ENCODE results near the gene NIP7. TPM values are rescaled to one million over a fixed set of nuclear protein-coding genes. Genes with fewer than 3 reads are reported as not detected.

The NIP7 gene
- total RNA-seq, 6 experiments from 2014 or later = 34.7 to 43.5 (median 37.1) TPM

GRCh38 chr16:69309316-69309715 is 30.3 kb upstream of the NIP7 start:
- no peak overlapping the region for H3K4me3 Mint-ChIP-seq
- no peak for TF ChIP-seq CTCF (IDR thresholded peaks at IDR 0.05)
- peaks cover 30% of the 10 kb centered on the region for H3K4me1 Mint-ChIP-seq (ENCODE audit: low read depth)
- no peaks in the 10 kb centered on the region for H3K9me3 Mint-ChIP-seq
- peak overlapping the region; percentile 4; the same call in 1 of the 2 replicates for H3K27ac Mint-ChIP-seq
- H3K27me3 Mint-ChIP-seq (ENCODE audit: insufficient read depth) = peaks cover 12% of the 10 kb centered on the region
- peaks cover 26% of the 10 kb centered on the region for H3K36me3 Mint-ChIP-seq (ENCODE audit: low read depth)
- DNase-seq = no peak

- peak; percentile 91 for DNase-seq
- peak; percentile 94 for TF ChIP-seq CTCF (IDR thresholded peaks at IDR 0.05)
- Mint-ChIP-seq H3K4me1 (ENCODE audit: low read depth) (peaks cover 28% of the 10 kb centered on the region), H3K27me3 (ENCODE audit: insufficient read depth) (peaks cover 12% of the 10 kb centered on the region), H3K36me3 (ENCODE audit: low read depth) (peaks cover 26% of the 10 kb centered on the region), H3K4me3 (peak within 1 kb of the TSS; percentile 99), H3K9me3 (no peaks in the 10 kb centered on the region), H3K27ac (peak within 1 kb of the TSS; percentile 93)
Observed at GRCh38 chr16:69310653-69311532, 28.7 kb upstream of the NIP7 start, which contains the start of gene VPS4A. Gene VPS4A (plus strand): TSS chr16:69311350. CDS start chr16:69311512, 162 bp downstream.

- H3K27me3 Mint-ChIP-seq (ENCODE audit: insufficient read depth) = peaks cover 12% of the 10 kb centered on the region
- peaks cover 22% of the 10 kb centered on the region for H3K4me1 Mint-ChIP-seq (ENCODE audit: low read depth)
- H3K27ac Mint-ChIP-seq = peak overlapping the region; percentile 93
- peak overlapping the region; percentile 99 for H3K4me3 Mint-ChIP-seq
- no peak for TF ChIP-seq CTCF (IDR thresholded peaks at IDR 0.05)
- peak; percentile 11 for DNase-seq
- no peaks in the 10 kb centered on the region for H3K9me3 Mint-ChIP-seq
- peaks cover 26% of the 10 kb centered on the region for H3K36me3 Mint-ChIP-seq (ENCODE audit: low read depth)
Observed at GRCh38 chr16:69311533-69312387, 27.8 kb upstream of the NIP7 start.

DNA sequence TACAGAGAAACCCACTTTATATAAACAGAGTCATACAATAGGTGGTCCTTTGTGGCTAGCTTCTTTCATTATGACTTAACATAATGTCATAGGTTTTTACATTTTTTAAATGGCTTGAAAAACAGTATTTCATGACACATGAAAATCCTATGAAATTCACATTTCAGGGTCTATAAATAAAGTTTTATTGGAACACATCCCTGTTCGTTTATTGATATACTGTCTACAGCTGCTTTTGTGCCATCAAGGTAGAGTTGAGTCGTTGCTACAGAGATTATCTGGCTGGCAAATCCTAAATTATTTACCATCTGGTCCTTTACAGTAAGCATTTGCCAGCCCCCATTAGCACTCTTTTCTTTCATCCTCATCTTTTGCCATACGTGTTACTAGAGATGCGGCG is 26.1 kb upstream of the NIP7 start:
- peaks cover 12% of the 10 kb centered on the region for H3K27me3 Mint-ChIP-seq (ENCODE audit: insufficient read depth)
- H3K9me3 Mint-ChIP-seq = no peaks in the 10 kb centered on the region
- peaks cover 26% of the 10 kb centered on the region for H3K36me3 Mint-ChIP-seq (ENCODE audit: low read depth)
- H3K27ac Mint-ChIP-seq = peak overlapping the region; percentile 4; the same call in 1 of the 2 replicates
- DNase-seq = no peak
- TF ChIP-seq CTCF (IDR thresholded peaks at IDR 0.05) = no peak
- H3K4me1 Mint-ChIP-seq (ENCODE audit: low read depth) = peaks cover 22% of the 10 kb centered on the region
- H3K4me3 Mint-ChIP-seq = peak overlapping the region; percentile 38

- Mint-ChIP-seq H3K27me3 (ENCODE audit: insufficient read depth) (peaks cover 8% of the 10 kb centered on the region), H3K27ac (no peak overlapping the region), H3K9me3 (no peaks in the 10 kb centered on the region), H3K36me3 (ENCODE audit: low read depth) (peaks cover 29% of the 10 kb centered on the region), H3K4me3 (no peak overlapping the region), H3K4me1 (ENCODE audit: low read depth) (peaks cover 22% of the 10 kb centered on the region)
- no peak for DNase-seq
- TF ChIP-seq CTCF (IDR thresholded peaks at IDR 0.05) = no peak
Observed at GRCh38 chr16:69314534-69314933, 25.0 kb upstream of the NIP7 start.
